ENCODE data around the gene TTF1. TPM values are rescaled to one million over a fixed set of nuclear protein-coding genes. Genes with fewer than 3 reads are reported as not detected.

Gene TTF1
- total RNA-seq, 1 experiment from 2014 or later = 26.9 TPM

DNA sequence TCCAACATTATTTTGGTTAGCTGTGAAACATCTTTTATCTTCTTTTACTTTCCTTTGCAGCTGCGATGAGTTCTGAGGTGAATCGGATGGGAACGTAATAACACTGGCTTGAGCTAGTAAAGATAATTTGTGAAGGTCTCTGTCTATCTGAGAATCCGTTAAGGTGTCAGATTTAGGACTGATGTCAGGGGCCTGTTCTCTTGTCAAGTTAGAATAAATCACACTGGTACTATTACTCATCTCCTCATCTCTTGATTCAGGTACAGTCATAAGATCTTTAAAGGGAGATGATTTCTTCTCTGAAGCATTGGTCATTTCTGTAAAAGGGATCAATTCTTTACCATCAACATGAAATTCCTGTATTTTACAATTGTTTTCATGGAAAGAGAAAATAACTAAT, 78.1 kb downstream of the TTF1 start:
- H3K4ac ChIP-seq (ENCODE audit: low read depth, low read length) = no peak overlapping the region
- Mint-ChIP-seq H3K27me3 (ENCODE audit: low read depth) (no peaks in the 10 kb centered on the region), H3K9me3 (no peaks in the 10 kb centered on the region), H3K4me1 (no peaks in the 10 kb centered on the region), H3K36me3 (ENCODE audit: insufficient read depth in 1 of 3, low read depth in 3 of 3) (peaks cover 44 to 91% (median 77%) of the 10 kb centered on the region in 3 experiments; a peak in 6 of 7 replicates), H3K4me3 (no peak overlapping the region), H3K27ac (no peak overlapping the region)
- H4K20me1 ChIP-seq (ENCODE audit: control insufficient read depth, insufficient read depth, insufficient read length) = no peaks in the 10 kb centered on the region
- TF ChIP-seq, protein P1, sequence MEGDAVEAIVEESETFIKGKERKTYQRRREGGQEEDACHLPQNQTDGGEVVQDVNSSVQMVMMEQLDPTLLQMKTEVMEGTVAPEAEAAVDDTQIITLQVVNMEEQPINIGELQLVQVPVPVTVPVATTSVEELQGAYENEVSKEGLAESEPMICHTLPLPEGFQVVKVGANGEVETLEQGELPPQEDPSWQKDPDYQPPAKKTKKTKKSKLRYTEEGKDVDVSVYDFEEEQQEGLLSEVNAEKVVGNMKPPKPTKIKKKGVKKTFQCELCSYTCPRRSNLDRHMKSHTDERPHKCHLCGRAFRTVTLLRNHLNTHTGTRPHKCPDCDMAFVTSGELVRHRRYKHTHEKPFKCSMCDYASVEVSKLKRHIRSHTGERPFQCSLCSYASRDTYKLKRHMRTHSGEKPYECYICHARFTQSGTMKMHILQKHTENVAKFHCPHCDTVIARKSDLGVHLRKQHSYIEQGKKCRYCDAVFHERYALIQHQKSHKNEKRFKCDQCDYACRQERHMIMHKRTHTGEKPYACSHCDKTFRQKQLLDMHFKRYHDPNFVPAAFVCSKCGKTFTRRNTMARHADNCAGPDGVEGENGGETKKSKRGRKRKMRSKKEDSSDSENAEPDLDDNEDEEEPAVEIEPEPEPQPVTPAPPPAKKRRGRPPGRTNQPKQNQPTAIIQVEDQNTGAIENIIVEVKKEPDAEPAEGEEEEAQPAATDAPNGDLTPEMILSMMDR (conservative IDR thresholded peaks at IDR 0.05) = no peak
- H3K9me3 ChIP-seq (ENCODE audit: control insufficient read depth, low read depth, low read length) = no peaks in the 10 kb centered on the region
- H3K27ac ChIP-seq (ENCODE audit: insufficient read length, low read depth, low read length) = no peak overlapping the region
- no peaks in the 10 kb centered on the region for H3K79me2 ChIP-seq (ENCODE audit: insufficient read depth, low read length)
- no CpG with 5 or more reads among the region's 4 CpGs for WGBS (ENCODE audit: extremely low coverage, insufficient read length, low lambda C conversion rate)
- no peak overlapping the region for H2BK120ac ChIP-seq (ENCODE audit: low read depth, low read length, poor library complexity, severe bottlenecking)
- H3K9ac ChIP-seq (ENCODE audit: extremely low read depth, insufficient read length, low read length) = no peak overlapping the region
- no peaks in the 10 kb centered on the region for H3K4me1 ChIP-seq (ENCODE audit: insufficient read depth, low read length)
- no peak overlapping the region for H3K23ac ChIP-seq (ENCODE audit: insufficient read length, low read depth, low read length)
- H2BK5ac ChIP-seq (ENCODE audit: insufficient read length, low read length) = no peak overlapping the region
- no peak for DNase-seq
- H3K4me2 ChIP-seq (ENCODE audit: insufficient read depth, insufficient read length, low read length) = no peak overlapping the region
- no peak overlapping the region for H2AK5ac ChIP-seq (ENCODE audit: insufficient read length, low read length)
- H3K79me1 ChIP-seq (ENCODE audit: insufficient read depth, low read depth, low read length, poor library complexity, severe bottlenecking) = peaks cover 2% of the 10 kb centered on the region
- H2AFZ ChIP-seq (ENCODE audit: low read length) = no peak overlapping the region
- H2BK12ac ChIP-seq (ENCODE audit: insufficient read length, low read depth, low read length) = no peak overlapping the region
- H2BK15ac ChIP-seq (ENCODE audit: low read depth, low read length) = no peak overlapping the region
- no peak overlapping the region for H3K56ac ChIP-seq (ENCODE audit: insufficient read length, low read depth, low read length)
- no peak overlapping the region for H4K5ac ChIP-seq (ENCODE audit: insufficient read length, low read depth, low read length)
- H3K27me3 ChIP-seq (ENCODE audit: insufficient read depth, low read length) = no peaks in the 10 kb centered on the region
- H3K14ac ChIP-seq (ENCODE audit: insufficient read depth, low read length) = no peak overlapping the region
- no peak overlapping the region for H3T11ph ChIP-seq (ENCODE audit: low read length)
- H3K18ac ChIP-seq (ENCODE audit: insufficient read length, low read depth, low read length) = no peak overlapping the region
- no peak overlapping the region for H4K91ac ChIP-seq (ENCODE audit: insufficient read length, low read depth, low read length)
- no peaks in the 10 kb centered on the region for H3K23me2 ChIP-seq (ENCODE audit: insufficient read length, low read depth, low read length, poor library complexity, severe bottlenecking)
- no peak overlapping the region for H2BK20ac ChIP-seq (ENCODE audit: low read depth, low read length, poor library complexity, severe bottlenecking)
- H4K8ac ChIP-seq (replicated peaks; ENCODE audit: insufficient read length, low read depth, low read length) = no peak overlapping the region
